Measurements from ENCODE around the gene LRRC26. TPM values are rescaled to one million over a fixed set of nuclear protein-coding genes. Genes with fewer than 3 reads are reported as not detected.

LRRC26 gene
- polyA plus RNA-seq, 4 donors, result 0.67 to 13.0 (median 1.4) TPM

DNA sequence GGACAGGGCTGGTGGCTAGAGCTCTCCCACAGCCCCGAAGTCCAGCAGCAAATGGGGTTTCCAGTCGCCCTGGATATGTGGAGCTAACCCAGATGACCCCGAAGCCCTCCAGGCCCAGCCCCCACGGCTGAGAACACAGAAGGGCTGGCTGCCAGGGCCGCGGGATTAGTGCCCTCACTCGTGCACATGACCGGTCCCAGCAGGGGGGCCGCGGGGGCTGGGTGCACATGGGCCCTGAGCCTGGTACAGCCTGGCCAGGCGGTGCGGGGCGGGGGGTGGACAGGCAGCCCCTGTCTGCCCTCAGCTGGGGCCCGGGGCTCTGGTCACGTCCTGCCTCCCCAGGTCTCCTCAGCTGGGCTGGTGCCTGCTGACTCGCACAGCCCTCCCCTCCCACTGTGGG is 24.5 kb upstream of the LRRC26 start:
- Histone ChIP-seq H3K27ac (ENCODE audit: low read depth in 1 of 3, low read length in 2 of 3) (peak overlapping the region in 1 of 3 donors; percentile 91), H3K4me3 (ENCODE audit: low read depth in 1 of 3, low read length in 3 of 3) (peak overlapping the region in 1 of 3 donors; percentile 35), H3K4me1 (ENCODE audit: control insufficient read depth in 3 of 3, insufficient read depth in 2 of 3, low read depth in 1 of 3, low read length in 2 of 3) (peaks cover 3 to 59% (median 7%) of the 10 kb centered on the region in 3 donors), H3K27me3 (ENCODE audit: control insufficient read depth in 3 of 3, insufficient read depth in 3 of 3, low read length in 3 of 3) (no peaks in the 10 kb centered on the region), H3K9me3 (ENCODE audit: control insufficient read depth in 2 of 2, insufficient read depth in 1 of 2, low read depth in 1 of 2, low read length in 1 of 2) (no peaks in the 10 kb centered on the region), H3K36me3 (ENCODE audit: control insufficient read depth in 3 of 3, insufficient read depth in 2 of 3, low read depth in 1 of 3, low read length in 3 of 3) (peaks cover 0 to 88% (median 0%) of the 10 kb centered on the region in 3 donors)
- 18 to 61% (median 49%) methylated on average over 13 to 16 of the region's 16 CpGs for WGBS, 3 donors
- FAIRE-seq (no peak), DNase-seq (no peak)

DNA sequence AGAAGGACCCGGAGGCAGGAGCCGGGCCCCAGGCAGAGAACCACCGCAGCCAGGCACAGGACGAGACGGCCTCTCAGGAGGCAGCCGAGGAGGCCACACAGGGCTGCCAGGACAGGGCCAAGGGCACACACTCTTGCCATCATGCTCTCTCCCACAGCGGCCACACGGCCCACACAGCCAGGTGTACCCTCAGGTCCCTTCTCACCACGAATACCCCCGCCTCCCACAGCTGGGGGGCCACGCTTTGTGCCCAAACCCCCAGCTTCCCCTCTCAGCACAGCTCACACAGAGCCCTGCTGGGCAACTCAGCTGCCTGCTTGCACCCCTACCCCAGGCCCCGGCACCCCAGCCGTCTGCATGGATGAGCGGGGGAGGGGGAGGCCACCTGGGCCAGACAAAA is 23.9 kb upstream of the LRRC26 start:
- Histone ChIP-seq H3K4me1 (ENCODE audit: control insufficient read depth in 3 of 3, insufficient read depth in 2 of 3, low read depth in 1 of 3, low read length in 2 of 3) (peaks cover 3 to 56% (median 7%) of the 10 kb centered on the region in 3 donors), H3K27me3 (ENCODE audit: control insufficient read depth in 3 of 3, insufficient read depth in 3 of 3, low read length in 3 of 3) (no peaks in the 10 kb centered on the region), H3K36me3 (ENCODE audit: control insufficient read depth in 3 of 3, insufficient read depth in 2 of 3, low read depth in 1 of 3, low read length in 3 of 3) (peaks cover 0 to 84% (median 0%) of the 10 kb centered on the region in 3 donors), H3K4me3 (ENCODE audit: low read depth in 1 of 3, low read length in 3 of 3) (no peak overlapping the region), H3K9me3 (ENCODE audit: control insufficient read depth in 2 of 2, insufficient read depth in 1 of 2, low read depth in 1 of 2, low read length in 1 of 2) (no peaks in the 10 kb centered on the region), H3K27ac (ENCODE audit: low read depth in 1 of 3, low read length in 2 of 3) (no peak overlapping the region)
- FAIRE-seq, result no peak
- WGBS, 3 donors, result 58 to 82% (median 78%) methylated on average over 9 to 14 of the region's 14 CpGs
- no peak for DNase-seq

DNA sequence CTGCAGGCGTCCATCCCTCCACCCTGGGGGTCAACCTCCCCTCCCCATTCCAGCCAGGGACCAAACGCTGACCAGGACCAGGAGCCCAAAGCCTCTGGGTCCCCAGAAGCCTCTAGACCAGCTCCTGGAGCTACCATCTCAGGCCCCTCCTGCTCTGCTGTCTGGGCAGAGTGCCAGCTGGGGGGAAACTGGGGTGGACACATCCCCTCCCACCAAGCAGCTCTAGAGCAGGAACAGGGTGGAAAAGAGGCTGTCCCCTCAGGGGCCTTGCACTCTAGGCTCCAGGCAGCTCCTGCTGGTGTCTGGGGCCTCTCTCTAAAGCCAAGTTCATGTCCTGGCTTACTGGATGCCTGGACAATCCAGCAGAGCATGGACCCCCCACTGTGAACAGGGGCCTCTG is 23.0 kb upstream of the LRRC26 start:
- H3K27me3 ChIP-seq (ENCODE audit: control insufficient read depth in 3 of 3, insufficient read depth in 3 of 3, low read length in 3 of 3), result no peaks in the 10 kb centered on the region
- DNase-seq (no peak), FAIRE-seq (no peak)
- no peaks in the 10 kb centered on the region for H3K9me3 ChIP-seq (ENCODE audit: control insufficient read depth in 2 of 2, insufficient read depth in 1 of 2, low read depth in 1 of 2, low read length in 1 of 2)
- H3K4me3 ChIP-seq (ENCODE audit: low read depth in 1 of 3, low read length in 3 of 3), result no peak overlapping the region
- H3K27ac ChIP-seq (ENCODE audit: low read depth in 1 of 3, low read length in 2 of 3), result no peak overlapping the region
- H3K4me1 ChIP-seq (ENCODE audit: control insufficient read depth in 3 of 3, insufficient read depth in 2 of 3, low read depth in 1 of 3, low read length in 2 of 3), result peaks cover 3 to 48% (median 7%) of the 10 kb centered on the region in 3 donors
- peaks cover 0 to 78% (median 0%) of the 10 kb centered on the region in 3 donors for H3K36me3 ChIP-seq (ENCODE audit: control insufficient read depth in 3 of 3, insufficient read depth in 2 of 3, low read depth in 1 of 3, low read length in 3 of 3)
- 83 to 86% (median 85%) methylated on average over 2 of the region's 2 CpGs for WGBS, 3 donors

DNA sequence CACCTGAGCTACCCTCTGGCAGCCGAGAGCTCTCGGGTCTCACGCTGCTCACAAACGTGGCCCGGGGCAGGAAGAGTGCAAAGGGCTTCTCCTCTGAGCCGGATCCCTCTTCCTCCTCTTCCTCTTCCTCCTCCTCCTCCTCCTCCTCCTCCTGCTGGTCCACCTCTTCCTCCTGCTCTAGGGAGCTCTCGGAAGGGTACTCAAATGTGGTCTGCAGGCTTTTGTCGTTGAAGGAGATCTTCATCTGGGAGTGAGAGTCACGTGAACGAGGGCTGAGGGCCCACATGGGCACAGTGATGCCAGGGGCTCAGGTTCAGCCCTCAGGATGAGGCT is 22.6 kb upstream of the LRRC26 start:
- no peak overlapping the region for H3K27ac ChIP-seq (ENCODE audit: low read depth in 1 of 3, low read length in 2 of 3)
- no peaks in the 10 kb centered on the region for H3K9me3 ChIP-seq (ENCODE audit: control insufficient read depth in 2 of 2, insufficient read depth in 1 of 2, low read depth in 1 of 2, low read length in 1 of 2)
- WGBS, 3 donors, result 68 to 79% (median 75%) methylated on average over 10 of the region's 10 CpGs

DNA sequence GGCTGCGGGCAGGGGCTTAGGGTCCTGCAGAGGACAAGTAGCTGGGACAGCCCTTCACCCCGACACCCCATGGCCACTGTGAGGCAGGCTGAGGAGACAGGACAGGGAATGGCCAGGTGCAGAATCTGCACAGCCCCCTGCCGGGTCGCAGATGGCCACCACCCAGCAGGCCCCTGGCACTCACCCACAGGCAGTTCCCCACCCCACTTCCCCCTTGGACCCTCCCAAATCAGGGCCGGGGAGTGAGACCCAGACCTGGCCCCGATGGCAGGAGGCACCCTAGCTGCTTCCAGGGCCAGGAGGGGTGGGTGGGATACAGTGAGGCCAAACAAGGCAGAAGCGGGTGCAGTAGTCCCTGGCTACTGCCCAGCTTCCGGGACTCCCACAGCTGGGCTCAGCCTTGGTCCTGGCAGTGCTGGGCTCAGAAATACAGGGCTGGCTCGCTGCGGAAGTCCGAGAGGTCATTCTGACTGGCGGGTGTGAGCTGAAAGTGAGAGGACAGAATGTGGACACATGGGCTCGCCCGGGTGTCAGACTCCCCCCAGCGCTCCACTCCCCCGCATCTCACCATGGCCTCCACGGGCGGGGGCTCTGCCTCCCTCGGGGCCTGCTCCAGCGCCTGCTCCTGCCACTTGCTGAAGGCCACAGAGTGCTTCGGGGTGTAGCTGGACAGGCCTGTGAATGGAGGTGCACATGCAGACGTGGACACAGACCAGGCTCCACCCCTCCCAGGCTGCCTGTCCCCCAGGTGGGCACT is 22.0 kb upstream of the LRRC26 start:
- DNase-seq, result no peak
- Histone ChIP-seq H3K4me1 (ENCODE audit: control insufficient read depth in 3 of 3, insufficient read depth in 2 of 3, low read depth in 1 of 3, low read length in 2 of 3) (peaks cover 3 to 48% (median 16%) of the 10 kb centered on the region in 3 donors), H3K27ac (ENCODE audit: low read depth in 1 of 3, low read length in 2 of 3) (no peak overlapping the region), H3K9me3 (ENCODE audit: control insufficient read depth in 2 of 2, insufficient read depth in 1 of 2, low read depth in 1 of 2, low read length in 1 of 2) (no peaks in the 10 kb centered on the region), H3K27me3 (ENCODE audit: control insufficient read depth in 3 of 3, insufficient read depth in 3 of 3, low read length in 3 of 3) (no peaks in the 10 kb centered on the region), H3K4me3 (ENCODE audit: low read depth in 1 of 3, low read length in 3 of 3) (no peak overlapping the region), H3K36me3 (ENCODE audit: control insufficient read depth in 3 of 3, insufficient read depth in 2 of 3, low read depth in 1 of 3, low read length in 3 of 3) (peaks cover 0 to 80% (median 0%) of the 10 kb centered on the region in 3 donors)
- 82 to 85% (median 82%) methylated on average over 19 to 22 of the region's 22 CpGs for WGBS, 3 donors
- FAIRE-seq, result no peak

More for the DNA sequence above, 22.6 kb upstream of the LRRC26 start:
- Histone ChIP-seq H3K4me3 (ENCODE audit: low read depth in 1 of 3, low read length in 3 of 3) (no peak overlapping the region), H3K27me3 (ENCODE audit: control insufficient read depth in 3 of 3, insufficient read depth in 3 of 3, low read length in 3 of 3) (no peaks in the 10 kb centered on the region), H3K36me3 (ENCODE audit: control insufficient read depth in 3 of 3, insufficient read depth in 2 of 3, low read depth in 1 of 3, low read length in 3 of 3) (peaks cover 0 to 78% (median 0%) of the 10 kb centered on the region in 3 donors), H3K4me1 (ENCODE audit: control insufficient read depth in 3 of 3, insufficient read depth in 2 of 3, low read depth in 1 of 3, low read length in 2 of 3) (peaks cover 3 to 48% (median 10%) of the 10 kb centered on the region in 3 donors)
- FAIRE-seq (no peak), DNase-seq (no peak)

DNA sequence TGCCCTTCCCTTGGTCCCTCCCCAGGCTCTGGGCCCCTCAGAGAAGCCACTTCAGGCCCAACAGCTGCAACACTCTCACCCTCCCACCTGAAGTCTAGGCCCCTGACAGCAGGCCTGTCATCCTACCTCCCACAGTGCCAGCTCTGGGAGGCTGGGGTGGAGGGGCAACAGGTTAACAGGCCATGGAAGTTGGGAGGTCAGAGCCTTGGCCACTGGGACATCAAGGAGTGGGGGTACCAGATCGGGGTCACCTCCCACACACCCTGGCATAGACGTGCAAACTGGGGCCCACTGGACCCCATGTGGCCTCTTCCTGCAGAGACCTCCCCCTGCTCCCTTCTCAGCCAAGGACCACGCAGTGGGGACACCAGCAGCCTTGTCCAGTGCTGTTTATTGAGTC is 21.4 kb upstream of the LRRC26 start:
- peaks cover 0 to 82% (median 0%) of the 10 kb centered on the region in 3 donors for H3K36me3 ChIP-seq (ENCODE audit: control insufficient read depth in 3 of 3, insufficient read depth in 2 of 3, low read depth in 1 of 3, low read length in 3 of 3)
- DNase-seq (no peak), FAIRE-seq (no peak)
- WGBS, 3 donors, result 74 to 76% (median 74%) methylated on average over 3 of the region's 3 CpGs
- H3K4me3 ChIP-seq (ENCODE audit: low read depth in 1 of 3, low read length in 3 of 3), result no peak overlapping the region
- peaks cover 3 to 48% (median 19%) of the 10 kb centered on the region in 3 donors for H3K4me1 ChIP-seq (ENCODE audit: control insufficient read depth in 3 of 3, insufficient read depth in 2 of 3, low read depth in 1 of 3, low read length in 2 of 3)
- no peaks in the 10 kb centered on the region for H3K27me3 ChIP-seq (ENCODE audit: control insufficient read depth in 3 of 3, insufficient read depth in 3 of 3, low read length in 3 of 3)
- H3K27ac ChIP-seq (ENCODE audit: low read depth in 1 of 3, low read length in 2 of 3), result no peak overlapping the region
- H3K9me3 ChIP-seq (ENCODE audit: control insufficient read depth in 2 of 2, insufficient read depth in 1 of 2, low read depth in 1 of 2, low read length in 1 of 2), result no peaks in the 10 kb centered on the region

DNA sequence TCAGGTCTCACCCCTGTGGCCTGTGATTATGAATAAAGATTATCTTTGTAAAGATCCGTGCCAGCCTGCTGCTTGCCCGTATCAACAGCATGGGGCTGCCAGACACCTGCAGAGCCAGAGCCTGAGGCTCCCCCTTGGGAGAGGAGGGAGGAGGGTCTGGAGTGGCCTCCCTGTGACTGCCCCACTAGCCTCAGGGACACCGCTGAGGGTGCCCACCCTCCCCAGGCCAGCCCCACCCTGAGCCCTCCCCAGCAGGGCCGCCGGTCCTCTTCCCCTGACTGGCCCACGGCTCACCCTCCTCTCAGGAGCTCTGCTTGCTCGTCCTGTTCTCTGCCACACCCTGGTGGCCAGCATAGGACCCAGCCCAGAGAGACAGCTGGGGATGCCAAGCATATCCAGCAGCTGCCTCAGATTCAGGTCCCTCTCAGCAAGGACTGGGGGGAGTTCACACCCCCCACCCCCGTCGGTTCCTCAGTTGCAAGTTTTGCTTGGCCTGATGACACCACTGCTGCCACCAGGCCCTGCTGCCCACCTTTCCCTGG is 20.5 kb upstream of the LRRC26 start:
- Histone ChIP-seq H3K36me3 (ENCODE audit: control insufficient read depth in 3 of 3, insufficient read depth in 2 of 3, low read depth in 1 of 3, low read length in 3 of 3) (peaks cover 0 to 85% (median 0%) of the 10 kb centered on the region in 3 donors), H3K27ac (ENCODE audit: low read depth in 1 of 3, low read length in 2 of 3) (peak overlapping the region in 1 of 3 donors; percentile 96)
- no peak for FAIRE-seq

DNA sequence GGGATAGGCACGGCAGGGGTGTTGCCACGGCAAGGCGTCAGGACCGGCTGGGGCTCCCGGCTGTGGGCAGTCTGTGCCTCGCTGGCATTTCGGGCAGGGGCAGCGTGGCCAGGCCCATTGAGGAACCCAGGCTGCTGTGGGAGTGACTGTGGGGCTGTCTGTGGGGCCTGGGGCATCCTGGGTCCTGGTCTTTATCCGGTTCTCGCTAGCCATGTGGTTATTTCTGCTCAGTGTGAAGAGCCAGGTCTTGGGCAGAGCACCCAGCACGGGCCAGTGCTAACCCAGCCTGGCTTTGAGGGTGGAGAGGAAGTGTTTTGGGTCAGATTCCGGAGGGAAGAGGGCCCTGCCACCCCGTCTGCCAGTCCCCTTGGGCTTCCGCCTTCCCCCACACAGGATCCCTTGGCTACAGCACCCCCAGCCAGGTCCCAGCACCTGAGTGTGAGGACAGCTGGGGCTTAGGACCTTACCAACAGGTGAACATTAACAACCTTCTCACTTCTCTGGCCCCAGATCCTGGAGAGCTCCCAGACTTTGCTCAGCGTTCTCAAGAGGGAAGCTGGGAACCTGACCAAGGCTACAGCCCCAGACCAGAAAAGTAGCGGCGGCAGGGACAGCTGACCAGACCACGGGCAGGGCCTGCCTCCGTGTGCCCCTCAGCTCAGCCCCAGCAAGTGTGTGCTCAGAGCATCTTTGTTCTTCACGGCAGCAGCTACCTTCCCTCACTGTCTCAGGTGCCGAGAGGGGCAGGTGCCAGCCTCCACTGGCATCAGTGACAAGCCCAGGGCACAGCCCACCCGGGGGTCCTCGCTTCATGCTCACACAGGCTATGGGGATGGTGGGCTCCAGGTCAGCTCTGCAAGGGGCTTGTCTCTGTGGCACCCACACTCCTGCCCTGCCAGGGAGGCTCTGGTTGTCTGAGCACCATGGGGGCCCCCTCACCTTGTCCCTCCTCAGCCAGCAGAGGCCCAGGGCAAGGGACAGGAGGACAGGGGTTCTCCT is 19.7 kb upstream of the LRRC26 start:
- Histone ChIP-seq H3K4me3 (ENCODE audit: low read depth in 1 of 3, low read length in 3 of 3) (peak overlapping the region; percentile 84 to 100 (median 89)), H3K27ac (ENCODE audit: low read depth in 1 of 3, low read length in 2 of 3) (peak overlapping the region; percentile 78 to 96 (median 96)), H3K9me3 (ENCODE audit: control insufficient read depth in 2 of 2, insufficient read depth in 1 of 2, low read depth in 1 of 2, low read length in 1 of 2) (no peaks in the 10 kb centered on the region), H3K27me3 (ENCODE audit: control insufficient read depth in 3 of 3, insufficient read depth in 3 of 3, low read length in 3 of 3) (no peaks in the 10 kb centered on the region), H3K4me1 (ENCODE audit: control insufficient read depth in 3 of 3, insufficient read depth in 2 of 3, low read depth in 1 of 3, low read length in 2 of 3) (peaks cover 3 to 35% (median 19%) of the 10 kb centered on the region in 3 donors), H3K36me3 (ENCODE audit: control insufficient read depth in 3 of 3, insufficient read depth in 2 of 3, low read depth in 1 of 3, low read length in 3 of 3) (peaks cover 0 to 85% (median 0%) of the 10 kb centered on the region in 3 donors)
- 14 to 32% (median 25%) methylated on average over 23 of the region's 23 CpGs for WGBS, 3 donors
- no peak for DNase-seq
- no peak for FAIRE-seq

More for the DNA sequence above, 20.5 kb upstream of the LRRC26 start:
- peak in 1 of 2 donors; percentile 53 for DNase-seq
- Histone ChIP-seq H3K4me1 (ENCODE audit: control insufficient read depth in 3 of 3, insufficient read depth in 2 of 3, low read depth in 1 of 3, low read length in 2 of 3) (peaks cover 3 to 43% (median 19%) of the 10 kb centered on the region in 3 donors), H3K9me3 (ENCODE audit: control insufficient read depth in 2 of 2, insufficient read depth in 1 of 2, low read depth in 1 of 2, low read length in 1 of 2) (no peaks in the 10 kb centered on the region), H3K4me3 (ENCODE audit: low read depth in 1 of 3, low read length in 3 of 3) (peak overlapping the region in 2 of 3 donors; percentile 89 to 100), H3K27me3 (ENCODE audit: control insufficient read depth in 3 of 3, insufficient read depth in 3 of 3, low read length in 3 of 3) (no peaks in the 10 kb centered on the region)
- WGBS, 3 donors, result 33 to 68% (median 60%) methylated on average over 7 to 9 of the region's 9 CpGs
